Neural cell (in vitro differentiated cells): Measurements from ENCODE around the gene DSCAM. TPM values are rescaled to one million over a fixed set of nuclear protein-coding genes. Genes with fewer than 3 reads are reported as not detected.

Source experiments
- H2AFZ ChIP-seq: fragments of 200-600, 300-800 bp; sonication (generic), shearing (Covaris generic); 2 replicates; pipeline ENCODE4 v1.6.0; 2014; ENCODE audit warnings: low read depth, mild to moderate bottlenecking, antibody characterized with exemption, low read length, moderate library complexity
- H3F3A ChIP-seq: fragments of 200-600 bp; shearing (Covaris generic); 2 replicates; pipeline ENCODE4 v1.6.1; 2016; ENCODE audit warnings: mild to moderate bottlenecking, moderate library complexity, mixed read lengths, antibody characterized with exemption, low read length; ENCODE audit not compliant: insufficient read depth, poor library complexity, severe bottlenecking
- H3K27ac ChIP-seq: fragments of 200-600, 300-800 bp; sonication (generic), shearing (Covaris generic); 2 replicates; pipeline ENCODE4 v1.5.1; 2014; ENCODE audit warnings: mild to moderate bottlenecking, low read length, moderate library complexity
- H3K27me3 ChIP-seq: fragments of 300-800, 200-600 bp; sonication (generic), shearing (Covaris generic); 2 replicates; pipeline ENCODE4 v1.6.0; 2014; ENCODE audit warnings: mild to moderate bottlenecking, low read depth, low read length, moderate library complexity; ENCODE audit not compliant: insufficient read depth
- H3K36me3 ChIP-seq: fragments of 300-800, 200-600 bp; sonication (generic), shearing (Covaris generic); 2 replicates; pipeline ENCODE4 v1.5.1; 2014; ENCODE audit warnings: mild to moderate bottlenecking, antibody characterized with exemption, low read length, moderate library complexity; ENCODE audit not compliant: insufficient read depth
- H3K4me2 ChIP-seq: fragments of 300-800, 200-600 bp; sonication (generic), shearing (Covaris generic); 2 replicates; pipeline ENCODE4 v1.6.0; 2014; ENCODE audit warnings: mild to moderate bottlenecking, low read length
- H3K4me3 ChIP-seq: fragments of 300-800, 200-600 bp; sonication (generic), shearing (Covaris generic); 2 replicates; pipeline ENCODE4 v1.5.1; 2014; ENCODE audit warnings: mild to moderate bottlenecking, low read length, moderate library complexity
- H3K79me2 ChIP-seq: fragments of 200-600 bp; shearing (Covaris generic); replicated peaks from 2 replicates; pipeline ENCODE4 v1.6.0; 2014; ENCODE audit warnings: mild to moderate bottlenecking, low read length, moderate library complexity; ENCODE audit not compliant: insufficient read depth
- H3K9ac ChIP-seq: fragments of 300-800, 200-600 bp; sonication (generic), shearing (Covaris generic); 2 replicates; pipeline ENCODE4 v1.6.1; 2016; ENCODE audit warnings: mild to moderate bottlenecking, low read length, mixed read lengths
- H3K9me2 ChIP-seq: fragments of 200-600 bp; shearing (Covaris generic); 2 replicates; pipeline ENCODE4 v1.6.1; 2016; ENCODE audit warnings: mild to moderate bottlenecking, low read length, mixed read lengths; ENCODE audit not compliant: insufficient read depth
- H3K9me3 ChIP-seq: fragments of 200-600, 300-800 bp; sonication (generic), shearing (Covaris generic); 2 replicates; pipeline ENCODE4 v1.6.1; 2016; ENCODE audit warnings: mild to moderate bottlenecking, mixed run types, low read length, moderate library complexity, mixed read lengths
- H4K20me1 ChIP-seq: fragments of 200-600 bp; shearing (Covaris generic); 2 replicates; pipeline ENCODE4 v1.6.1; 2016; ENCODE audit warnings: mild to moderate bottlenecking, mixed run types; ENCODE audit not compliant: insufficient read depth
- CTCF ChIP-seq: fragments of 450-650 bp; IDR thresholded peaks from 2 replicates; pipeline ENCODE4 v1.5.1; 2014; ENCODE audit warnings: antibody characterized with exemption, mild to moderate bottlenecking, moderate library complexity; ENCODE audit not compliant: poor library complexity, severe bottlenecking
- EP300 ChIP-seq: fragments of 450-650 bp; conservative IDR thresholded peaks from 2 replicates; pipeline ENCODE4 v1.6.1; 2014; ENCODE audit warnings: antibody characterized with exemption, mild to moderate bottlenecking, moderate library complexity; ENCODE audit not compliant: poor library complexity, severe bottlenecking
- EZH2 ChIP-seq: fragments of 200-600, 300-800 bp; shearing (Covaris generic), sonication (generic); IDR thresholded peaks from 2 replicates; pipeline ENCODE4 v1.6.1; 2014; ENCODE audit warnings: antibody characterized with exemption, low read length, borderline replicate concordance, mild to moderate bottlenecking; ENCODE audit not compliant: insufficient read depth, poor library complexity, severe bottlenecking
- MXI1 ChIP-seq: fragments of 450-650 bp; conservative IDR thresholded peaks from 2 replicates; pipeline ENCODE4 v1.6.1; 2014; ENCODE audit warnings: antibody characterized with exemption, mild to moderate bottlenecking; ENCODE audit not compliant: poor library complexity, severe bottlenecking
- POLR2AphosphoS5 ChIP-seq: IDR thresholded peaks from 2 replicates; pipeline ENCODE4 v1.6.1; 2012
- RAD21 ChIP-seq: fragments of 450-650 bp; conservative IDR thresholded peaks from 2 replicates; pipeline ENCODE4 v1.6.1; 2014; ENCODE audit warnings: antibody characterized with exemption, mild to moderate bottlenecking, moderate library complexity
- REST ChIP-seq: IDR thresholded peaks from 2 replicates; pipeline ENCODE4 v1.6.1; 2012; ENCODE audit warnings: borderline replicate concordance
- SMC3 ChIP-seq: fragments of 450-650 bp; conservative IDR thresholded peaks from 2 replicates; pipeline ENCODE4 v1.6.1; 2014; ENCODE audit warnings: antibody characterized with exemption, mild to moderate bottlenecking, moderate library complexity; ENCODE audit not compliant: poor library complexity
- TAF1 ChIP-seq: IDR thresholded peaks from 2 replicates; pipeline ENCODE4 v1.6.1; 2012; ENCODE audit warnings: low read depth
- polyA plus RNA-seq: library from polyadenylated mRNA; depleted of rRNA; stranded (reverse); fragments of >200 nt; gene quantifications from 2 replicates; pipeline ENCODE4 v1.2.3, GENCODE V29; 2014

DSCAM gene
- polyA plus RNA-seq, 1 donor from 2014 or later: 5.3 TPM

- Histone ChIP-seq H3K9ac (no peak overlapping the region), H4K20me1 (no peaks in the 10 kb centered on the region)
- no peak for TF ChIP-seq RAD21
- TF ChIP-seq MXI1: no peak
- TF ChIP-seq SMC3: no peak
- TF ChIP-seq REST: no peak
Measured at GRCh38 chr21:40139636-40140035, 707.3 kb downstream of the DSCAM start.

GRCh38 chr21:40136571-40136970, 710.4 kb downstream of the DSCAM start:
- Histone ChIP-seq H3K4me2 (no peak overlapping the region), H3K9me2 (no peaks in the 10 kb centered on the region), H3F3A (no peaks in the 10 kb centered on the region), H3K4me3 (no peak overlapping the region), H3K27ac (no peak overlapping the region), H2AFZ (no peak overlapping the region), H3K27me3 (no peaks in the 10 kb centered on the region), H3K9me3 (no peaks in the 10 kb centered on the region), H3K36me3 (peaks cover 5% of the 10 kb centered on the region), H3K9ac (no peak overlapping the region), H4K20me1 (no peaks in the 10 kb centered on the region), H3K79me2 (no peaks in the 10 kb centered on the region)
- TF ChIP-seq EP300: no peak
- no peak for TF ChIP-seq POLR2AphosphoS5
- TF ChIP-seq CTCF: no peak
- no peak for TF ChIP-seq RAD21
- no peak for TF ChIP-seq EZH2
- no peak for TF ChIP-seq TAF1
- TF ChIP-seq SMC3: no peak
- TF ChIP-seq MXI1: no peak
- TF ChIP-seq REST: no peak

More at GRCh38 chr21:40139636-40140035, 707.3 kb downstream of the DSCAM start:
- Histone ChIP-seq H3K79me2 (no peaks in the 10 kb centered on the region), H3K4me2 (no peak overlapping the region), H3K4me3 (no peak overlapping the region), H3K27ac (no peak overlapping the region), H3K36me3 (no peaks in the 10 kb centered on the region), H2AFZ (no peak overlapping the region), H3F3A (no peaks in the 10 kb centered on the region), H3K9me2 (no peaks in the 10 kb centered on the region), H3K9me3 (no peaks in the 10 kb centered on the region), H3K27me3 (no peaks in the 10 kb centered on the region)
